ENCODE measurements around the gene NEK1. TPM values are rescaled to one million over a fixed set of nuclear protein-coding genes. Genes with fewer than 3 reads are reported as not detected.

The NEK1 gene, protein sequence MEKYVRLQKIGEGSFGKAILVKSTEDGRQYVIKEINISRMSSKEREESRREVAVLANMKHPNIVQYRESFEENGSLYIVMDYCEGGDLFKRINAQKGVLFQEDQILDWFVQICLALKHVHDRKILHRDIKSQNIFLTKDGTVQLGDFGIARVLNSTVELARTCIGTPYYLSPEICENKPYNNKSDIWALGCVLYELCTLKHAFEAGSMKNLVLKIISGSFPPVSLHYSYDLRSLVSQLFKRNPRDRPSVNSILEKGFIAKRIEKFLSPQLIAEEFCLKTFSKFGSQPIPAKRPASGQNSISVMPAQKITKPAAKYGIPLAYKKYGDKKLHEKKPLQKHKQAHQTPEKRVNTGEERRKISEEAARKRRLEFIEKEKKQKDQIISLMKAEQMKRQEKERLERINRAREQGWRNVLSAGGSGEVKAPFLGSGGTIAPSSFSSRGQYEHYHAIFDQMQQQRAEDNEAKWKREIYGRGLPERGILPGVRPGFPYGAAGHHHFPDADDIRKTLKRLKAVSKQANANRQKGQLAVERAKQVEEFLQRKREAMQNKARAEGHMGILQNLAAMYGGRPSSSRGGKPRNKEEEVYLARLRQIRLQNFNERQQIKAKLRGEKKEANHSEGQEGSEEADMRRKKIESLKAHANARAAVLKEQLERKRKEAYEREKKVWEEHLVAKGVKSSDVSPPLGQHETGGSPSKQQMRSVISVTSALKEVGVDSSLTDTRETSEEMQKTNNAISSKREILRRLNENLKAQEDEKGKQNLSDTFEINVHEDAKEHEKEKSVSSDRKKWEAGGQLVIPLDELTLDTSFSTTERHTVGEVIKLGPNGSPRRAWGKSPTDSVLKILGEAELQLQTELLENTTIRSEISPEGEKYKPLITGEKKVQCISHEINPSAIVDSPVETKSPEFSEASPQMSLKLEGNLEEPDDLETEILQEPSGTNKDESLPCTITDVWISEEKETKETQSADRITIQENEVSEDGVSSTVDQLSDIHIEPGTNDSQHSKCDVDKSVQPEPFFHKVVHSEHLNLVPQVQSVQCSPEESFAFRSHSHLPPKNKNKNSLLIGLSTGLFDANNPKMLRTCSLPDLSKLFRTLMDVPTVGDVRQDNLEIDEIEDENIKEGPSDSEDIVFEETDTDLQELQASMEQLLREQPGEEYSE (N-terminal part only)
- 10 to 100 TPM in 1 of 3 donors, 1 to 10 TPM in 2; 2.1 to 10.0 (median 3.9) TPM for polyA plus RNA-seq

GRCh38 chr4:169611991-169612870 lies at the start of gene NEK1:
TSS of gene NEK1 (minus strand) at chr4:169612583. CDS start at chr4:169602630, 9,953 bp downstream.
- 0 to 1% (median 1%) methylated on average over 61 of the region's 61 CpGs for WGBS, 3 donors
- H3K27ac ChIP-seq (ENCODE audit: low read depth, low read length), result peak within 1 kb of the TSS; percentile 63

GRCh38 chr4:169661761-169662160 lies 49.4 kb upstream of the NEK1 start:
- 34 to 96% (median 94%) methylated on average over 1 of the region's 1 CpG for WGBS, 3 donors
- H3K27ac ChIP-seq (ENCODE audit: low read depth, low read length), result no peak overlapping the region

DNA sequence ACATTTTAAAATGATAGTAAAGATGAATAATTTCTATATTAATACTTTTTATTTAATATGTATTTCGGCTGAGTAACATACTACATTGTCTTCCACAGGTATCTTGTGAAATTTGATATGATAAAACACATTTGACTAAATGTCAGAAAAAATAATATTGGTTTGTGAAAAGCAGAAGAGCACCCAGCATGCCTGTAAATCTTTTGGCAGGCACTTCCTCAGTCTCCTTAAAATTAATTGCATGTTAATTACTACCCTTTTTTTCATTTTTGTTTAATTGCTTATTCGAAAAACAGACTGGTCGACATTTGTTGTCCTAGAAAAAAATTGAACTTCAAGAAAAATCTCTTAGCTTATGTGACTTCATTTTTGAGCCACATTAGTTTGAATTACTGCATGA lies 48.5 kb upstream of the NEK1 start:
- 29 to 75% (median 71%) methylated on average over 3 of the region's 3 CpGs for WGBS, 3 donors
- H3K27ac ChIP-seq (ENCODE audit: low read depth, low read length), result no peak overlapping the region

GRCh38 chr4:169659716-169660670 lies 47.6 kb upstream of the NEK1 start:
- H3K27ac ChIP-seq (ENCODE audit: low read depth, low read length), result no peak overlapping the region
- 7 to 12% (median 9%) methylated on average over 14 of the region's 14 CpGs for WGBS, 3 donors

DNA sequence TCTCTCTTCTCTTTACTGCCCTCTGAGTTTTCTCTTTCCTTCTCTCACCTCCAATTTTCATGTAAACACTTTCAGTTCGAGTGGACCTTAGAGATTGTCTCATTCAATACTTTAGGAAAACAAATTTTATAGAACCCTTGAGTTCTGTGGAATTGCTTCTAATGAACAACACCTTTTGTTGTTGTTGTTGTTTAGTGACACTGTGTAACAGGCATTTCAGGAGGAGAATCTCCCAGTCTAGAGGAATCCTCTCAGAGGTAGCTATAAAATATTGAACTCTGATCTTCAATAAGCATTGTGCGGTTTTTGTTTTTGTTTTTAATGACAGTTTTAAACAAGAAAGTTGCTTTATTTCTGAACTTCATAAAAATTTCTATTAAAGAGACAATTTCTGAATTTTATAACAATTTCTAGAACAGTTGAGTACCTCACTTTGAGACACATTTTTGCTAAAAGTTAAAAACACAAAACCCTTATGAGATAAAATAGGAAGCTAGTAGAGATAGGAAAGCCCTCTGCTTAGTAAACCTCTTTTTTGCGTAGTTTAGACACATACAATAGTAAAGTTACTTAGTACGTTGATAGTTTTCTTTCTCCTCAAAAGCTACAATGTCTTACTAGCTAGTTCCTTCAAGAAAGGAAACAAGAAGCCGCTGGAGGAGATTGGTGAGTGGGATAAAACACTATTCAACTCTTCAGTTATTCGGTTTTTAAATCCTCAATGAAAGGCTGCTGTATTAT lies 46.8 kb upstream of the NEK1 start:
- H3K27ac ChIP-seq (ENCODE audit: low read depth, low read length), result no peak overlapping the region
- 48 to 80% (median 66%) methylated on average over 6 of the region's 6 CpGs for whole genome bisulfite sequencing, 3 donors

GRCh38 chr4:169658196-169658595 lies 45.8 kb upstream of the NEK1 start:
- 35 to 96% (median 88%) methylated on average over 2 of the region's 2 CpGs for WGBS, 3 donors
- H3K27ac ChIP-seq (ENCODE audit: low read depth, low read length), result no peak overlapping the region

DNA sequence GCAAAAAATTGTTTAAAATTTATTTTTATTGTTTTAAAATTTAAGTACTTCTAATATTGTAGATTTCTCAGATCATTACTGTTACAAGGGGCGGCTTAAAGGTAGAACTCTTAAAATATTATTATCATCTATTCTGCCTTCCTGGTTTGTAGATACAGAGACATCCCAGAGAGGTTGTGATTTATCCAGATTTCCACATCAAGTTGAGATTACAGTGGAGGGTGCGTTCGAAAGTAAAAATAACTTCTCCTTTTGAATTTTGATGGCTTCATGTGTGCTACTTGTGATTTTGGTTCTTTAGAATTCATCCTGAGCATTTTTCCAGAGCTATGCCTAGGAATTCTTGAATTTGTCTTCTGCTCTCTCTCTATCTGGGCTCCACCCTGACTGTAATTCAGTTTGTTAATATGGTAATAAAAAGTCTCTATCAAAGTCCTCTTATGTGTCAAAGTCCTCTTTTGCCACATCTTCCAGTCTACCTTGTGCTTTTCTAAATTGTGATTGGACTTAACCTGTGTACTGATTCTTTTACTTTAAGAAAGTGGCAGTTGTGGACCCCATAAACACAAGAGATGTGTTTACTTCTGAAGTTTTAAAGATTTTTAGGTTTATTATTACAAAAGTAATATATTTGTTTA lies 45.2 kb upstream of the NEK1 start:
- WGBS, 3 donors, result 76 to 77% (median 77%) methylated on average over 3 of the region's 3 CpGs
- no peak overlapping the region for H3K27ac ChIP-seq (ENCODE audit: low read depth, low read length)

DNA sequence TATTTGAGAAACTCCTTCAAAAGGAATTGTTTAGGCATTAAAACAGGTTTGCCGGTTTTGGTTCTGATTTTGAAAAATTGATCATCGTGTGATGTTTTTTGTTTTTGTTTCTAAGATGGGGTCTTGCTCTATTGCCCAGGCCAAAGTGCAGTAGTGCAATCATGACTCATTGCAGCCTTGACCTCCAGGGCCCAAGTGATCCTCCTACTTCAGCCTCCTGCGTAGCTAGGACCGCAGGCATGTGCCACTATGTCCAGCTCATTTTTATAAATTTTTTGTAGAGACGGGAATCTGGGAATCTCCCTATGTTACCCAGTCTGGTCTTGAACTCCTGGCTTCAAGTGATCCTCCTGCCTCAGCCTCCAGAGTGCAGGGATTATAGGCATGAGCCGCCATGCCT lies 43.0 kb upstream of the NEK1 start:
- WGBS, 3 donors, result 96 to 99% (median 97%) methylated on average over 6 of the region's 6 CpGs
- no peak overlapping the region for H3K27ac ChIP-seq (ENCODE audit: low read depth, low read length)

DNA sequence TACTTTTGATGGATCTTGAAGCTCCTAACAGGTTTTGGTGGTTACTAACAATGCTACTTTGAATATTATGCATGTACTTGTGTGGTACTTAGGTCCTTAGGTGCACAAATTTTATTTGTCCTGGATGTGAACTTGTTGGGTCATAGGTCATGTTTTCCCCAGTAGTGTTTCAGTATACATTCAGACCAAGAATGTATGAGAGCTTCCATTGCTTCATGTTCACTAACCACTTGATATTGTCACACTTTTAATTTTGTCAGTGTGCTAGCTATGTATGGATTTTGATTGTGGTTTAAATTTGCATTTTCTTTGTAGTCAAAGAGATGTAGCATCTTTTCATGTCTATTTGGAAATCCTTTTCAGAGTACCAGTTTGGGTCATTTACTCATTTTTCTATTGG lies 40.2 kb upstream of the NEK1 start:
- H3K27ac ChIP-seq (ENCODE audit: low read depth, low read length), result no peak overlapping the region

GRCh38 chr4:169650227-169650936 lies 38.0 kb upstream of the NEK1 start:
- no peak overlapping the region for H3K27ac ChIP-seq (ENCODE audit: low read depth, low read length)
- WGBS, 3 donors, result 29 to 79% (median 78%) methylated on average over 3 of the region's 3 CpGs

DNA sequence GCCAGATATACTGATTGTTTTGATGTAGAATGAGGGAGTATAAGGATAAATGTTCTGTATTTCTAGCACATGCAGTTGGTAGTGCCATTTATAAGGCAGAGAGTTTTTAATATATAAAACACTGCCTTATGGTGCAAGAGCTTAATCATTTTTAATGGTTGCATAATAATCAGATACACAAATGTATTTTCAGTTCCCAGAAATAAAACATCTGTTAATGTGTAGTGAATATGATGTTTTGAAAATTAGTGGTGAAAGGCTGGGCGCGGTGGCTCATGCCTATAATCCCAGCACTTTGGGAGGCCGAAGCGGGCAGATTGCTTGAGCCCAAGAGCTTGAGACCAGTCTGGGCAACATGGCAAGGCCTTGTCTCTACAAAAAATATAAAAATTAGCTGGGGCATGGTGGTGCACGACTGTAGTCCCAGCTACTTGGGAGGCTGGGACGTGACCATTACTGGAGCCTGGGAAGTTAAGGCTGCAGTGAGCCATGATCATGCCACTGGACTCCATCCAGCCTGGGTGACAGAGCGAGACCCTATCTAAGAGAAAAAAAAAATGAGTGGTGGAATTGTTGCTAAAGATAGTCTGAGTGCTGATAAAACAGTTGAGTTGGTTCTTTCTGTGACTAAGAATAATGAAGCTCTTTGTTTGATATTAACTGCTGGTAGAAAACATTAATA lies 37.3 kb upstream of the NEK1 start:
- no peak overlapping the region for H3K27ac ChIP-seq (ENCODE audit: low read depth, low read length)
- WGBS, 3 donors, result 53 to 94% (median 89%) methylated on average over 7 of the region's 7 CpGs

DNA sequence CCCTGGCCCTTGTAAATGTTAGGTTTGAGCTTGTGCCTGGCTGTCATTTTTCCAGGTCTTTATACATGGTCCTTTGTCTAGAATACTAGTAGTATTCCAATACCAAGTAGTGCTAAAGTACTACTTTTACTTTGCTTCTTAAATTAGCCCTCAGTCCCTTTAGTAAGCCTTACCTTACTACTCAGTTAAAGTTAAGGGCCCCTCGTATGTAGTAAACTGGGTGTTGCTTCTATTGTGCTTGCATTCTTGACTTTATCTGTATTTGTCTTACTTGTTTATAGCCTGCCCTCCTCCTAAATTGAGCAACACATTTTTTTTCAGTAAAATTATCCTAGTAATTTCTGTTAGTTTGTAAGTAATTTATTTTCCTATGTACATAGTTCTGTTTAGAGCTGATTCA lies 33.2 kb upstream of the NEK1 start:
- 54 to 96% (median 94%) methylated on average over 1 of the region's 1 CpG for WGBS, 3 donors
- H3K27ac ChIP-seq (ENCODE audit: low read depth, low read length), result no peak overlapping the region

- no peak overlapping the region for H3K27ac ChIP-seq (ENCODE audit: low read depth, low read length)
- 95 to 97% (median 96%) methylated on average over 7 of the region's 7 CpGs for WGBS, 3 donors
Observed at GRCh38 chr4:169644802-169645201, 32.4 kb upstream of the NEK1 start.

- no peak overlapping the region for H3K27ac ChIP-seq (ENCODE audit: low read depth, low read length)
Observed at GRCh38 chr4:169640261-169640870, 28.0 kb upstream of the NEK1 start.

- H3K27ac ChIP-seq (ENCODE audit: low read depth, low read length), result no peak overlapping the region
- WGBS, 3 donors, result 25 to 99% (median 88%) methylated on average over 1 of the region's 1 CpG
Observed at GRCh38 chr4:169634975-169635374, 22.6 kb upstream of the NEK1 start.

All from adipose tissue (tissue), 3 donors.